ENCODE data around the gene ZNF618. TPM values are rescaled to one million over a fixed set of nuclear protein-coding genes. Genes with fewer than 3 reads are reported as not detected.

ZNF618 gene
- total RNA-seq, 2 experiments from 2014 or later = 0.22 to 0.27 TPM

DNA sequence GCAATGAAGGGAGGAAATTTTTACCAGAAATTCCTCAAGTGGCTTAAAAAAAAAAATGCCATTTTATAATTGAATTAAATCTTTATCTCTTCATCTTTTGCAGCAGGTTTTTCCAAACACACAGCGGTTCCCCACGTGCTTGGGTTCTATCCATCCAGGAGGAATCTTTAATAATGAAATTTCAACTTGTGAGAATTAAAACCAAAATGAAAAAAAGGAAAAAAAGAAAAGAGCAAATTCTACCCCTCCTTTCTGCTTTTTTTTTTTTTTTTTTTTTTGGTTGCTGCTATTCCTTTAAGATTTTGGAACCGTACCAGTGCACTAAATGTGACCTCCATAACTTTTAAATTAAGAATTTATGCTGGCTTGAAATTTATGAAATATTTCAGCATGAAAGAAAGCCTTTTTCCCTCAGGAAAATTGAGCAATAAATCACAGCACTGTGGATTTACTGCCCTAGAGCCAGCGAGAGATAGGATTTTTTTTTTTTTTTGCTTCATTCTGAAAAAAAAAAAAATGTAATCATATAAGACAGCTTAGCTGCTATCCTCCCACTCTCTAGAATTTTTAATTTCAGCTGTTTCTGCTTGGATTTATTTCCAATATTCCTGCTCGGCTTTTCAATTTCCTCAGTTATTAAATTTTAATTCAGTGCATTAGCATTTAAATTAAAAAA, 88.5 kb downstream of the ZNF618 start:
- no peaks in the 10 kb centered on the region for H3K9me3 Mint-ChIP-seq
- no peaks in the 10 kb centered on the region for H3K27me3 Mint-ChIP-seq
- no peak for TF ChIP-seq CTCF (IDR thresholded peaks at IDR 0.05)
- no peaks in the 10 kb centered on the region for H3K4me1 Mint-ChIP-seq (ENCODE audit: low read depth)
- ChIA-PET CTCF (interaction anchor here (0.7 kb wide), 1 partner anchor 157 kb away, joined by 4 read pairs; no protein-coding TSS in a partner anchor), POLR2A (interaction anchor here (0.6 kb wide), 2 partner anchors 292 to 1613 kb away, joined by 3 read pairs; no protein-coding TSS in a partner anchor)
- no peaks in the 10 kb centered on the region for H3K36me3 Mint-ChIP-seq (ENCODE audit: low read depth)
- H3K4me3 Mint-ChIP-seq = no peak overlapping the region
- DNase-seq = no peak
- no peak for ATAC-seq
- intact Hi-C loops (cut with micrococcal nuclease) = loop anchor here (5.0 kb wide), 1 partner anchor 157 kb away; no protein-coding TSS in a partner anchor
- H3K27ac Mint-ChIP-seq = no peak overlapping the region

- DNase-seq = no peak
- TF ChIP-seq CTCF (IDR thresholded peaks at IDR 0.05) = no peak
- Mint-ChIP-seq H3K4me1 (ENCODE audit: low read depth) (no peaks in the 10 kb centered on the region), H3K27me3 (no peaks in the 10 kb centered on the region), H3K27ac (no peak overlapping the region), H3K9me3 (no peaks in the 10 kb centered on the region), H3K4me3 (no peak overlapping the region), H3K36me3 (ENCODE audit: low read depth) (no peaks in the 10 kb centered on the region)
- ChIA-PET CTCF (interaction anchor here (0.9 kb wide), 1 partner anchor 325 kb away, joined by 3 read pairs; no protein-coding TSS in a partner anchor), POLR2A (no interaction called here)
- intact Hi-C loops (cut with micrococcal nuclease) = no loop called here
- ATAC-seq = no peak
Observed at GRCh38 chr9:113966394-113966793, 90.3 kb downstream of the ZNF618 start.

GRCh38 chr9:113967380-113967779, 91.3 kb downstream of the ZNF618 start:
- Mint-ChIP-seq H3K36me3 (ENCODE audit: low read depth) (no peaks in the 10 kb centered on the region), H3K27ac (no peak overlapping the region), H3K27me3 (no peaks in the 10 kb centered on the region), H3K4me3 (no peak overlapping the region), H3K4me1 (ENCODE audit: low read depth) (no peaks in the 10 kb centered on the region), H3K9me3 (no peaks in the 10 kb centered on the region)
- intact Hi-C loops (cut with micrococcal nuclease) = no loop called here
- DNase-seq (no peak), ATAC-seq (no peak)
- ChIA-PET POLR2A (no interaction called here), CTCF (interaction anchor here (1.4 kb wide), 1 partner anchor 30 kb away, joined by 3 read pairs; no protein-coding TSS in a partner anchor)
- TF ChIP-seq CTCF (IDR thresholded peaks at IDR 0.05) = no peak

DNA sequence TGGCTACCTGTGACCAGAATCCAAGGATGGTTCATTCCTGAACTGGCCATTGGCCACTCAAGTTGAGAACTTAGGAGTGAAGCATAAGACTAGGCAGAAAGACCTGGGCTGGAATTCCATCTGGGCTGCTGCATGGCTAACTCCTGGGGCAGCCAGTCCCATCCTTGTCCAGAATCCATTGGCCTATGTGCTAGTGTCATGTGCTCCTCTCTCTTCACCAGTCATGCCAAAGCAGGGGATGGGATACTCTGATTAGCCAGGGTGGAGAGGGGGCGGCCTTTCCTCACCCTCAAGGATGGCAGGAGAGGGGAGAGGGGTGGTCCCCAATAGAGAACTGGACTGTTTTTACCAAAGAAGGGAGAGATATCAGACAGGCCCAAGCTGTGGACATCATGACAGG, 93.2 kb downstream of the ZNF618 start:
- intact Hi-C loops (cut with micrococcal nuclease) = no loop called here
- H3K27ac Mint-ChIP-seq = no peak overlapping the region

More for the DNA sequence above, 93.2 kb downstream of the ZNF618 start:
- DNase-seq (no peak), ATAC-seq (no peak)
- no peak for TF ChIP-seq CTCF (IDR thresholded peaks at IDR 0.05)
- H3K36me3 Mint-ChIP-seq (ENCODE audit: low read depth) = no peaks in the 10 kb centered on the region
- no peaks in the 10 kb centered on the region for H3K27me3 Mint-ChIP-seq
- ChIA-PET CTCF (no interaction called here), POLR2A (no interaction called here)
- no peaks in the 10 kb centered on the region for H3K9me3 Mint-ChIP-seq
- H3K4me3 Mint-ChIP-seq = no peak overlapping the region
- no peaks in the 10 kb centered on the region for H3K4me1 Mint-ChIP-seq (ENCODE audit: low read depth)
